ENCODE measurements around the gene CNIH3. TPM values are rescaled to one million over a fixed set of nuclear protein-coding genes. Genes with fewer than 3 reads are reported as not detected.

The CNIH3 gene
- total and polyA plus RNA-seq, 2 of the 4 experiments (the other 2 are of a cell fraction): 2.0 to 2.9 TPM

- H3K27ac ChIP-seq (ENCODE audit: insufficient read depth, low read length): no peak overlapping the region
- intact Hi-C loops (cut with micrococcal nuclease): no loop called here
- TF ChIP-seq RCOR1 (IDR thresholded peaks at IDR 0.05; ENCODE audit: insufficient replicate concordance, low read length) (no peak), RAD21 (IDR thresholded peaks at IDR 0.05; ENCODE audit: low read length) (no peak), USF2 (IDR thresholded peaks at IDR 0.05; ENCODE audit: low read depth, low read length) (no peak), MXI1 (IDR thresholded peaks at IDR 0.05; ENCODE audit: borderline replicate concordance, low read depth, low read length) (no peak)
- in situ Hi-C loops (cut with MboI; ENCODE audit: low sequenced_read_pairs): no loop called here
- peaks cover 21% of the 10 kb centered on the region for H3K9me1 ChIP-seq (ENCODE audit: insufficient read depth, low read length)
- no peak overlapping the region for H4K91ac ChIP-seq (ENCODE audit: insufficient read depth, low read depth, low read length)
- no peak overlapping the region for H2BK20ac ChIP-seq (ENCODE audit: low read depth, low read length)
- peaks cover 32% of the 10 kb centered on the region for H3K27me3 ChIP-seq (ENCODE audit: control insufficient read depth, insufficient read depth, low read length)
- ATAC-seq (ENCODE audit: low read depth) (no peak), DNase-seq (no peak)
- H2AFZ ChIP-seq (replicated peaks; ENCODE audit: low read length, poor library complexity): no peak overlapping the region
- ChIA-PET POLR2A (ENCODE audit: unreplicated experiment) (no interaction called here), CTCF (interaction anchor here (0.6 to 0.8 kb wide), 2 partner anchors 27 to 308 kb away, joined by 3 read pairs; no protein-coding TSS in a partner anchor)
- no peak overlapping the region for H2BK15ac ChIP-seq (ENCODE audit: low read depth, low read length)
- H3K23ac ChIP-seq (ENCODE audit: low read depth, low read length): no peak overlapping the region
- no peak overlapping the region for H3K18ac ChIP-seq (ENCODE audit: low read depth, low read length)
- peaks cover 18% of the 10 kb centered on the region for H3K4me1 ChIP-seq (ENCODE audit: control insufficient read depth, insufficient read depth, low read length)
- BruUV-seq (replicated peaks): no TSS peak
- H3K36me3 ChIP-seq (ENCODE audit: control insufficient read depth, insufficient read depth, low read length): no peaks in the 10 kb centered on the region
- no peak overlapping the region for H3K4me2 ChIP-seq (ENCODE audit: low read depth, low read length)
- no peak overlapping the region for H4K8ac ChIP-seq (ENCODE audit: low read depth in 2 of 2, low read length in 2 of 2)
- H2AK5ac ChIP-seq (ENCODE audit: low read depth, low read length): peak overlapping the region; percentile 1; the same call in 1 of the 2 replicates
- H4K20me1 ChIP-seq (ENCODE audit: insufficient read depth, low read length): peaks cover 3% of the 10 kb centered on the region; the same call in 1 of the 2 replicates
- no peak overlapping the region for H3K14ac ChIP-seq (replicated peaks; ENCODE audit: low read depth, low read length)
- no peak overlapping the region for H3K4ac ChIP-seq (ENCODE audit: low read depth, low read length)
- H4K5ac ChIP-seq (ENCODE audit: low read depth, low read length): no peak overlapping the region
- H3K56ac ChIP-seq (ENCODE audit: extremely low read depth, insufficient read depth, low read length): no peak overlapping the region
- H3K9me3 ChIP-seq (ENCODE audit: control insufficient read depth, insufficient read depth, low read length): no peaks in the 10 kb centered on the region
- peaks cover 0 to 43% of the 10 kb centered on the region in 2 experiments; a peak in 2 of 4 replicates for H3K79me1 ChIP-seq (ENCODE audit: low read depth in 1 of 2, low read length in 2 of 2)
- no peak overlapping the region for H2AK9ac ChIP-seq (replicated peaks; ENCODE audit: low read depth, low read length, poor library complexity)
- no peak overlapping the region for H2BK5ac ChIP-seq (ENCODE audit: low read depth, low read length, poor library complexity, severe bottlenecking)
- no CpG with 5 or more reads among the region's 2 CpGs for WGBS, 2 experiments (ENCODE audit: extremely low coverage in 2 of 2, insufficient read length in 1 of 2)
- H2BK120ac ChIP-seq (ENCODE audit: low read depth, low read length): no peak overlapping the region
- H3K9ac ChIP-seq (ENCODE audit: low read depth, low read length): no peak overlapping the region
- no peak overlapping the region for H3K4me3 ChIP-seq (ENCODE audit: insufficient read depth, low read depth, low read length)
- dilution Hi-C loops (cut with HindIII; ENCODE audit: low sequenced_read_pairs, unreplicated experiment): no loop called here
Measured at GRCh38 chr1:224620105-224620504, 4.0 kb downstream of the CNIH3 start.

Measured in IMR-90 (cell line).